SK-N-SH (cell line): ENCODE measurements around the gene SLC27A4. TPM values are rescaled to one million over a fixed set of nuclear protein-coding genes. Genes with fewer than 3 reads are reported as not detected.

Experiments used
- CTCF ChIA-PET: fragments of 300-600, 350-600 bp; formaldehyde crosslinking; extraction: SDS; loops from one replicate; lab custom pipeline; 2021; lab: Yijun Ruan, JAX
- POLR2A ChIA-PET: fragments of 350-600 bp; sonication (Branson Sonifier 250); formaldehyde crosslinking; extraction: SDS; loops from one replicate; lab custom pipeline; 2020; ENCODE audit warnings: antibody characterized with exemption, inconsistent platforms; lab: Yijun Ruan, JAX
- DNase-seq: peaks from one replicate; pipeline ENCODE4 v3.0.0; 2012
- H2AFZ ChIP-seq: fragments of 200-600 bp; sonication (generic); 2 replicates; pipeline ENCODE4 v1.8.1; 2016; ENCODE audit warnings: antibody characterized with exemption, mild to moderate bottlenecking, low read depth
- H3F3A ChIP-seq: fragments of 200-600 bp; sonication (generic); replicated peaks from 2 replicates; pipeline ENCODE3; 2016; ENCODE audit warnings: antibody characterized with exemption, mild to moderate bottlenecking; ENCODE audit not compliant: insufficient read depth
- H3K27ac ChIP-seq, 2 experiments: fragments of 200-500 bp in 1 of 2; fragments of 200-600 bp in 1 of 2; sonication (Bioruptor generic) in 1 of 2; sonication (generic), shearing (Covaris generic) in 1 of 2; 2 replicates each; pipeline versions ENCODE4 v1.5.1 to v1.6.1; 2014 to 2016; ENCODE audit warnings: low read depth in 2 of 2, inconsistent platforms in 1 of 2, low read length in 1 of 2, mild to moderate bottlenecking in 1 of 2, mixed read lengths in 1 of 2
- H3K27me3 ChIP-seq: fragments of 200-600 bp; sonication (generic), shearing (Covaris generic); 2 replicates; pipeline ENCODE4 v1.6.1; 2016; ENCODE audit warnings: mixed run types; ENCODE audit not compliant: insufficient read depth
- H3K36me3 ChIP-seq, 2 experiments: fragments of 200-500 bp in 1 of 2; fragments of 200-600 bp in 1 of 2; sonication (Bioruptor generic) in 1 of 2; sonication (generic) in 1 of 2; replicated peaks in 1 of 2; 2 replicates each; pipeline versions ENCODE3 to v1.5.1; 2014 to 2016; ENCODE audit warnings: low read length in 1 of 2, mild to moderate bottlenecking in 1 of 2; ENCODE audit not compliant: insufficient read depth in 2 of 2, control insufficient read depth in 1 of 2
- H3K4me1 ChIP-seq, 2 experiments: fragments of 200-500 bp in 1 of 2; fragments of 200-600 bp in 1 of 2; sonication (Bioruptor generic) in 1 of 2; sonication (generic), shearing (Covaris generic) in 1 of 2; 2 replicates each; pipeline versions ENCODE4 v1.5.1 to v1.6.1; 2014 to 2016; ENCODE audit warnings: low read depth in 1 of 2, low read length in 1 of 2, mixed run types in 1 of 2; ENCODE audit not compliant: insufficient read depth in 2 of 2, control insufficient read depth in 1 of 2
- H3K4me2 ChIP-seq: fragments of 200-600 bp; sonication (generic), shearing (Covaris generic); 2 replicates; pipeline ENCODE4 v1.6.1; 2017; ENCODE audit warnings: mixed run types
- H3K4me3 ChIP-seq, 2 experiments: fragments of 200-500 bp in 1 of 2; fragments of 200-600 bp in 1 of 2; sonication (Bioruptor generic) in 1 of 2; sonication (generic), shearing (Covaris generic) in 1 of 2; 2 replicates each; pipeline versions ENCODE4 v1.5.1 to v1.8.1; 2014 to 2016; ENCODE audit warnings: low read depth in 2 of 2, inconsistent platforms in 1 of 2, low read length in 1 of 2, mild to moderate bottlenecking in 1 of 2, mixed read lengths in 1 of 2, moderate library complexity in 1 of 2
- H3K79me2 ChIP-seq: fragments of 200-600 bp; sonication (generic); 2 replicates; pipeline ENCODE4 v1.8.1; 2017; ENCODE audit warnings: mild to moderate bottlenecking; ENCODE audit not compliant: insufficient read depth
- H3K9ac ChIP-seq: fragments of 200-600 bp; sonication (generic); 2 replicates; pipeline ENCODE4 v1.6.1; 2017; ENCODE audit warnings: mixed run types
- H3K9me2 ChIP-seq: fragments of 200-600 bp; sonication (generic); 2 replicates; pipeline ENCODE4 v1.6.1; 2017; ENCODE audit warnings: mixed run types
- H3K9me3 ChIP-seq: fragments of 200-600 bp; sonication (generic); 2 replicates; pipeline ENCODE4 v1.6.1; 2017; ENCODE audit warnings: mixed run types, mild to moderate bottlenecking, moderate library complexity
- H4K20me1 ChIP-seq: fragments of 200-600 bp; sonication (generic); 2 replicates; pipeline ENCODE4 v1.6.1; 2017; ENCODE audit warnings: mild to moderate bottlenecking, mixed run types; ENCODE audit not compliant: insufficient read depth
- EP300 ChIP-seq, 2 experiments: IDR thresholded peaks; 2 replicates each; pipeline versions ENCODE4 v1.4.0 to v1.6.1; 2012; ENCODE audit warnings: borderline replicate concordance in 1 of 2, low read depth in 1 of 2, low read length in 1 of 2
- EZH2phosphoT487 ChIP-seq: fragments of 200-600 bp; sonication (generic); IDR thresholded peaks from 2 replicates; pipeline ENCODE4 v1.6.1; 2017; ENCODE audit warnings: low read depth, mixed run types, mild to moderate bottlenecking, antibody characterized with exemption, moderate library complexity, borderline replicate concordance
- FOXM1 ChIP-seq: IDR thresholded peaks from 2 replicates; pipeline ENCODE4 v1.4.0; 2012; ENCODE audit warnings: low read depth, mild to moderate bottlenecking
- GABPA ChIP-seq: IDR thresholded peaks from 2 replicates; pipeline ENCODE4 v1.4.0; 2012; ENCODE audit warnings: low read depth, mild to moderate bottlenecking
- GATA2 ChIP-seq: sonication (generic); formaldehyde crosslinking; IDR thresholded peaks from 2 replicates; pipeline ENCODE4 v1.5.0; 2020; ENCODE audit warnings: mild to moderate bottlenecking, missing genetic modification reagents
- JUND ChIP-seq: IDR thresholded peaks from 2 replicates; pipeline ENCODE4 v1.4.0; 2012
- MEF2A ChIP-seq: IDR thresholded peaks from 2 replicates; pipeline ENCODE4 v1.4.0; 2012; ENCODE audit warnings: low read depth, borderline replicate concordance
- MXI1 ChIP-seq: IDR thresholded peaks from 2 replicates; pipeline ENCODE4 v1.6.1; 2012; ENCODE audit warnings: mild to moderate bottlenecking, low read depth, low read length, improper control_type of control experiment
- NFIC ChIP-seq: IDR thresholded peaks from 2 replicates; pipeline ENCODE4 v1.4.0; 2012; ENCODE audit warnings: borderline replicate concordance
- NRF1 ChIP-seq: IDR thresholded peaks from 2 replicates; pipeline ENCODE4 v1.6.1; 2012; ENCODE audit warnings: low read depth, mild to moderate bottlenecking, low read length
- RAD21 ChIP-seq: IDR thresholded peaks from 2 replicates; pipeline ENCODE4 v1.6.1; 2012; ENCODE audit warnings: mild to moderate bottlenecking, low read length
- RCOR1 ChIP-seq: fragments of 150-350 bp; IDR thresholded peaks from 2 replicates; pipeline ENCODE4 v1.6.1; 2017; ENCODE audit warnings: antibody characterized with exemption, low read length
- REST ChIP-seq: IDR thresholded peaks from 2 replicates; pipeline ENCODE4 v1.6.1; 2012; ENCODE audit warnings: mild to moderate bottlenecking, low read depth, low read length, moderate library complexity
- RFX5 ChIP-seq: IDR thresholded peaks from 2 replicates; pipeline ENCODE4 v1.6.1; 2012; ENCODE audit warnings: mild to moderate bottlenecking, improper control_type of control experiment, low read length
- SIN3A ChIP-seq: IDR thresholded peaks from 2 replicates; pipeline ENCODE4 v1.6.1; 2012; ENCODE audit warnings: low read depth, mild to moderate bottlenecking, low read length, moderate library complexity, borderline replicate concordance
- SMC3 ChIP-seq: IDR thresholded peaks from 2 replicates; pipeline ENCODE4 v1.6.1; 2012; ENCODE audit warnings: low read depth, low read length, improper control_type of control experiment
- TAF1 ChIP-seq: IDR thresholded peaks from 2 replicates; pipeline ENCODE4 v1.6.1; 2012; ENCODE audit warnings: low read depth, mild to moderate bottlenecking, low read length, moderate library complexity, borderline replicate concordance
- TCF12 ChIP-seq: IDR thresholded peaks from 2 replicates; pipeline ENCODE4 v1.4.0; 2012
- USF1 ChIP-seq: IDR thresholded peaks from 2 replicates; pipeline ENCODE4 v1.4.0; 2012; ENCODE audit warnings: low read depth, borderline replicate concordance
- USF2 ChIP-seq: fragments of 150-350 bp; IDR thresholded peaks from 2 replicates; pipeline ENCODE4 v1.6.1; 2017; ENCODE audit warnings: antibody characterized with exemption, low read length, low read depth, borderline replicate concordance
- WGBS: methylation state at CpG from one replicate; pipeline ENCODE4 v1.1.6; 2017; ENCODE audit warnings: low lambda C conversion rate; 5-methylcytosine and 5-hydroxymethylcytosine counted together
- polyA plus RNA-seq, 3 experiments: library from polyadenylated mRNA; depleted of rRNA; stranded (reverse); fragments of >200 nt; gene quantifications; 2 replicates each; pipeline ENCODE4 v1.2.3, GENCODE V29; 2012

The SLC27A4 gene
- polyA plus RNA-seq, 1 of the 3 experiments (the other 2 are of a cell fraction), result 24.1 TPM

GRCh38 chr9:128391956-128392301, 51.6 kb downstream of the SLC27A4 start:
- Histone ChIP-seq H3K4me1 (no peaks in the 10 kb centered on the region), H3K9me3 (no peaks in the 10 kb centered on the region), H3K36me3 (peaks cover 5 to 56% of the 10 kb centered on the region in 2 experiments), H3K4me3 (no peak overlapping the region), H3K9me2 (no peaks in the 10 kb centered on the region), H3K27ac (no peak overlapping the region), H3K9ac (no peak overlapping the region), H3K27me3 (no peaks in the 10 kb centered on the region; the same call in 1 of the 2 replicates), H3F3A (no peaks in the 10 kb centered on the region), H3K4me2 (no peak overlapping the region), H2AFZ (no peak overlapping the region), H3K79me2 (no peaks in the 10 kb centered on the region), H4K20me1 (no peaks in the 10 kb centered on the region)
- TF ChIP-seq RFX5 (no peak), FOXM1 (no peak), TCF12 (no peak), USF2 (no peak), NFIC (no peak), RAD21 (no peak), NRF1 (no peak), RCOR1 (no peak), MXI1 (no peak), TAF1 (no peak), JUND (no peak), USF1 (no peak), SIN3A (no peak), GATA2 (CRISPR knock-in tag) (no peak), GABPA (no peak), EP300 (IDR thresholded peaks at IDR 0.05; ENCODE audit: borderline replicate concordance in 1 of 2, low read depth in 1 of 2, low read length in 1 of 2) (no peak), MEF2A (no peak)
- CTCF ChIA-PET, result interaction anchor here (2.8 kb wide), 1 partner anchor 20 kb away, joined by 15 read pairs; no protein-coding TSS in a partner anchor
- POLR2A ChIA-PET, result no interaction called here
- no peak for DNase-seq
- WGBS, result 97% methylated on average over 21 of the region's 21 CpGs

GRCh38 chr9:128392302-128393144, 52.2 kb downstream of the SLC27A4 start:
- CTCF ChIA-PET, result interaction anchor here (1.2 kb wide), 2 partner anchors 28 to 46 kb away, joined by 4 read pairs; no protein-coding TSS in a partner anchor
- 97% methylated on average over 68 of the region's 88 CpGs for WGBS
- no peak overlapping the region for H3K4me3 ChIP-seq
- H4K20me1 ChIP-seq, result no peaks in the 10 kb centered on the region
- no peak overlapping the region for H3K27ac ChIP-seq
- H3K9me2 ChIP-seq, result no peaks in the 10 kb centered on the region
- peak; percentile 35 for DNase-seq
- H3K9ac ChIP-seq, result no peak overlapping the region
- no peaks in the 10 kb centered on the region for H3K4me1 ChIP-seq
- H3K79me2 ChIP-seq, result no peaks in the 10 kb centered on the region
- POLR2A ChIA-PET, result no interaction called here
- H2AFZ ChIP-seq, result no peak overlapping the region
- peaks cover 5 to 50% of the 10 kb centered on the region in 2 experiments for H3K36me3 ChIP-seq
- no peaks in the 10 kb centered on the region; the same call in 1 of the 2 replicates for H3K27me3 ChIP-seq
- TF ChIP-seq MEF2A (no peak), GATA2 (CRISPR knock-in tag) (no peak), RAD21 (no peak), REST (no peak), EZH2phosphoT487 (no peak), NRF1 (no peak), SMC3 (no peak), SIN3A (no peak), MXI1 (no peak)
- no peaks in the 10 kb centered on the region for H3K9me3 ChIP-seq
- H3K4me2 ChIP-seq, result no peak overlapping the region
- peaks cover 3% of the 10 kb centered on the region for H3F3A ChIP-seq
